ENCODE measurements around the gene MKS1. TPM values are rescaled to one million over a fixed set of nuclear protein-coding genes. Genes with fewer than 3 reads are reported as not detected.

Gene MKS1
- total and polyA plus RNA-seq, 2 of the 8 experiments (the other 6 are each of a cell fraction or from before 2014, with no cell fraction given): 12.0 to 21.7 TPM

- peak; percentile 41; the same call in 1 of the 2 replicates for TF ChIP-seq KDM1A (IDR thresholded peaks at IDR 0.05; ENCODE audit: borderline replicate concordance, low read length)
- TF ChIP-seq PHF8 (conservative IDR thresholded peaks at IDR 0.05; ENCODE audit: low read depth, low read length): no peak; the same call in 1 of the 2 replicates
- peak; percentile 65 for TF ChIP-seq CREB1 (IDR thresholded peaks at IDR 0.05)
- no peak for TF ChIP-seq JUND (IDR thresholded peaks at IDR 0.05; ENCODE audit: low read length)
- TF ChIP-seq BCL11A (IDR thresholded peaks at IDR 0.05; ENCODE audit: low read depth in 2 of 2, low read length in 2 of 2): no peak
- TF ChIP-seq TAF7 (optimal IDR thresholded peaks at IDR 0.05; ENCODE audit: borderline replicate concordance, low read depth, low read length): no peak
- peak; percentile 53 for TF ChIP-seq RNF2 (IDR thresholded peaks at IDR 0.05; ENCODE audit: borderline replicate concordance, low read depth, low read length, missing control alignments, poor library complexity, severe bottlenecking)
- TF ChIP-seq RFX5 (IDR thresholded peaks at IDR 0.05; ENCODE audit: borderline replicate concordance, low read depth, low read length): no peak
- TF ChIP-seq GABPA (IDR thresholded peaks at IDR 0.05; ENCODE audit: borderline replicate concordance, insufficient read depth, low read length): no peak
- no peak for TF ChIP-seq MAFK (IDR thresholded peaks at IDR 0.05; ENCODE audit: low read depth, low read length)
- no peak for TF ChIP-seq CBX5 (IDR thresholded peaks at IDR 0.05; ENCODE audit: low read depth, low read length)
Measured at GRCh38 chr17:58249270-58250133, 30.4 kb upstream of the MKS1 start (continued).

All from H1 (cell line).